Neuron (in vitro differentiated cells): ENCODE measurements around the gene SLC16A1.
"Not testable (repeated sequence)": the region's sequence is repeated elsewhere in the genome, so short reads cannot be mapped to it uniquely, and the experiment has no call there.

Source experiments
- H2AFZ ChIP-seq: one replicate; pipeline ENCODE4 v1.6.1; 2013; ENCODE audit warnings: low read depth, mild to moderate bottlenecking, inconsistent platforms, low read length, moderate library complexity
- H3K27me3 ChIP-seq: one replicate; pipeline ENCODE4 v1.6.1; 2013; ENCODE audit warnings: low read length; ENCODE audit not compliant: insufficient read depth
- H3K36me3 ChIP-seq: one replicate; pipeline ENCODE4 v1.6.1; 2013; ENCODE audit warnings: low read length; ENCODE audit not compliant: insufficient read depth
- H3K4me1 ChIP-seq: one replicate; pipeline ENCODE4 v1.6.1; 2013; ENCODE audit warnings: low read length; ENCODE audit not compliant: insufficient read depth
- H3K4me3 ChIP-seq: 2 replicates; pipeline ENCODE4 v1.5.1; 2013; ENCODE audit warnings: mild to moderate bottlenecking, low read length, moderate library complexity
- H3K9me3 ChIP-seq: one replicate; pipeline ENCODE4 v1.6.1; 2013; ENCODE audit warnings: low read length

Gene SLC16A1

DNA sequence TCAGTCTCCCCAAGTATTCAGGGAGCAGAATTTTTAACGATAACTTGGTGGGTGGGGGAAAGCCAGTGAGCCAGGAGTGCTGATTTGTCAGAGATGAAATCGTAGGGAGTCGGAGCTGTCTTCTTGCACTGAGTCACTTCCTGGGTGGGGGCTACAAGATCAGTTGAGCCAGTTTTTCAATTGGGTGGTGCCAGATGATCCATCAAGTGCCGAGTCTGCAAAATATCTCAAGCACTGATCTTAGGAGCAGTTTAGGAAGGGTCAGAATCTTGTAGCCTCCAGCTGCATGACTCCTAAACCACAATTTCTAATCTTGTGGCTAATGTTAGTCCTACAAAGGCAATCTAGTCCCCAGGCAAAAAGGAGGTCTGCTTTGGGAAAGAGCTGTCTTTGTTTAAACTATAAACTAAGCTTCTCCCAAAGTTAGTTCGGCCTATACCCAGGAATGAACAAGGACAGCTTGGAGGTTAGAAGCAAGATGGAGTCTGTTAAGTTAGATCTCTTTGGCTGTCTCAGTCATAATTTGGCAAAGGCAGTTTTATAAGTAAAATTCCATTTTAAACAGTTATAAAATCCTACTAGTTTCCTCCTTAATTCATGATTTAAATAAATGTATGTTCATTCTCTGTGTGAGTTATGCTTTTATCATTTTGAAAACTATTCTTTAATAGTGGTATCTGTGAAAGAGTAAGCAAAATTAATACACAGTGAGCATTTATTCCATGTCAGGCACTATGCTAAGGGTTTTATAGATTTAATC, 51.7 kb downstream of the SLC16A1 start:
- Histone ChIP-seq H3K9me3 (peaks cover 1% of the 10 kb centered on the region), H3K27me3 (no peaks in the 10 kb centered on the region)

DNA sequence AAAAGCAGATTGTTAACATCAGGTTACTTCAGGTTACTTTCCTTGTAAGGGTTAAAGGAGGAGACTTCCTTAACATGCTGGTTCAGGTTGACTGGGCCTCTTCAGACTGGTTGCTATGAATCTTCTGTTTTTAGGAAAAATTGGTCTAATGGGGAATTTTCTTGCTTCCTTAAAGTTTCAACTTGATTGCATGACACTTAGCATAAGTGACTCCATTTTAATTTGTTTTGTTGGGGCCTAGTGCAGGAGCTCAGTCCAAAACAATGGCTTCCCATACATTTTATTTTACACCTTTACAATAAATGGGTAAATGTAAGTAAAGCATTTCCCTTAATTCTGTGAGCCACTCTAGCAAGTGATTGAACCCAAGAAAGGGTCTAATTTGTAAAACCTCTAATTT, 53.8 kb downstream of the SLC16A1 start:
- no peaks in the 10 kb centered on the region for H3K27me3 ChIP-seq
- H3K9me3 ChIP-seq, result no peaks in the 10 kb centered on the region
- H3K4me1 ChIP-seq, result no peaks in the 10 kb centered on the region
- H3K4me3 ChIP-seq, result no peak overlapping the region
- H3K36me3 ChIP-seq, result no peaks in the 10 kb centered on the region
- H2AFZ ChIP-seq, result no peak overlapping the region

More for the DNA sequence above, 51.7 kb downstream of the SLC16A1 start:
- H3K36me3 ChIP-seq, result peaks cover 2% of the 10 kb centered on the region
- no peak overlapping the region for H3K4me3 ChIP-seq
- H3K4me1 ChIP-seq, result no peaks in the 10 kb centered on the region
- no peak overlapping the region for H2AFZ ChIP-seq

- H3K36me3 ChIP-seq, result no peaks in the 10 kb centered on the region
- no peaks in the 10 kb centered on the region for H3K4me1 ChIP-seq
- H3K27me3 ChIP-seq, result no peaks in the 10 kb centered on the region
- H2AFZ ChIP-seq, result no peak overlapping the region
- H3K9me3 ChIP-seq, result no peaks in the 10 kb centered on the region
- no peak overlapping the region for H3K4me3 ChIP-seq
Observed at GRCh38 chr1:112901387-112901786, 54.6 kb downstream of the SLC16A1 start.

DNA sequence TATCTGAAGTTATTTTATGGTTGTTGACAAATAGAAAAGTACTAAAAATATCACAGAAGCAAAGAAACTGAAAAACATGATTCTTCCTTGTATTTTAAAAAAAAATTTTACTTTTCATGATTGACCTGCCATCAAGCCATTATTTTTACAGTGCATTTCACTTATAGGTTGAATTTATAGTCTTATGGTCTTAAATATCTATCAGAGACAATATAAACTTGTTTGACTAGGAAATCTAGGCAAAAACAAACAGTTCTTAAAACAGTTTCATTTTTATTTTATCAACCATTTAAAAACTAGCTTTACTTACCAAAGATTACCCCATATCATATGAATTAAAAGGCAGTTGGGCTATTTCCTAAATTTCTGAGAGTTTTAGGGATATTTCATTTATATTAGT, 59.2 kb downstream of the SLC16A1 start:
- Histone ChIP-seq H3K27me3 (no peaks in the 10 kb centered on the region), H2AFZ (no peak overlapping the region), H3K4me3 (no peak overlapping the region), H3K9me3 (peaks cover 7% of the 10 kb centered on the region), H3K36me3 (no peaks in the 10 kb centered on the region), H3K4me1 (no peaks in the 10 kb centered on the region)

GRCh38 chr1:112894561-112895011, 61.4 kb downstream of the SLC16A1 start:
- peaks cover 7% of the 10 kb centered on the region for H3K9me3 ChIP-seq
- H3K4me3 ChIP-seq, result no peak overlapping the region
- no peak overlapping the region for H2AFZ ChIP-seq
- no peaks in the 10 kb centered on the region for H3K4me1 ChIP-seq
- H3K27me3 ChIP-seq, result no peaks in the 10 kb centered on the region
- H3K36me3 ChIP-seq, result no peaks in the 10 kb centered on the region

- Histone ChIP-seq H2AFZ (no peak overlapping the region), H3K27me3 (no peaks in the 10 kb centered on the region), H3K9me3 (peaks cover 7% of the 10 kb centered on the region), H3K4me3 (no peak overlapping the region), H3K4me1 (no peaks in the 10 kb centered on the region), H3K36me3 (no peaks in the 10 kb centered on the region)
Observed at GRCh38 chr1:112894010-112894292, 62.0 kb downstream of the SLC16A1 start.

- H3K9me3 ChIP-seq, result peaks cover 7% of the 10 kb centered on the region
- H3K36me3 ChIP-seq, result no peaks in the 10 kb centered on the region
- no peak overlapping the region for H3K4me3 ChIP-seq
- H2AFZ ChIP-seq, result no peak overlapping the region
- H3K27me3 ChIP-seq, result no peaks in the 10 kb centered on the region
- no peaks in the 10 kb centered on the region for H3K4me1 ChIP-seq
Observed at GRCh38 chr1:112893288-112894009, 62.5 kb downstream of the SLC16A1 start.

GRCh38 chr1:112889906-112890305, 66.1 kb downstream of the SLC16A1 start:
- not testable (repeated sequence) for H2AFZ ChIP-seq, H3K4me3 ChIP-seq, H3K9me3 ChIP-seq, H3K27me3 ChIP-seq, H3K4me1 ChIP-seq, H3K36me3 ChIP-seq

- Histone ChIP-seq H3K27me3 (no peaks in the 10 kb centered on the region), H2AFZ (no peak overlapping the region), H3K4me1 (no peaks in the 10 kb centered on the region), H3K9me3 (peaks cover 3% of the 10 kb centered on the region), H3K36me3 (no peaks in the 10 kb centered on the region), H3K4me3 (no peak overlapping the region)
Observed at GRCh38 chr1:112889052-112889768, 66.8 kb downstream of the SLC16A1 start.

DNA sequence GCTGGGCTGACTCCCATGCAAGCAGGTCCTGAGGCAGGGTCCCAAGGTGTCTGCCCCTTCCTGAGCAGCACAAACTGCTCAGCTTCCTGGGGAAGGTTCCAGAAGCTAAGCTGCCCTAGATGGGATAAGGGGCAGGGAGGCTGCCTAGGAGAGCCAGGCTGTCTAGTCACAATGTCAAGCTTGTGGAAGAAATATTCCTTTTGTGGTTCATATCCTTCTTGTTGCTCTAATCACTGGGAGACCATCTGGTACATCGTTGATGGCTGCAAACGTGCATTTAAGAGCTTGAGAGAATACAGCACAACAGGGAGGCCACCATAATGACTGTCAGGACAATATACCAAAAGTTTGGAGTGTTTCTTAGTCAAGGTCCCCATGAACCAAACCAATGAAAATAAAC, 67.4 kb downstream of the SLC16A1 start:
- H3K36me3 ChIP-seq, result no peaks in the 10 kb centered on the region
- no peaks in the 10 kb centered on the region for H3K4me1 ChIP-seq
- H3K27me3 ChIP-seq, result no peaks in the 10 kb centered on the region
- H3K9me3 ChIP-seq, result no peaks in the 10 kb centered on the region
- no peak overlapping the region for H3K4me3 ChIP-seq
- H2AFZ ChIP-seq, result no peak overlapping the region

- no peaks in the 10 kb centered on the region for H3K9me3 ChIP-seq
- H2AFZ ChIP-seq, result no peak overlapping the region
- H3K36me3 ChIP-seq, result no peaks in the 10 kb centered on the region
- H3K4me1 ChIP-seq, result no peaks in the 10 kb centered on the region
- no peak overlapping the region for H3K4me3 ChIP-seq
- H3K27me3 ChIP-seq, result no peaks in the 10 kb centered on the region
Observed at GRCh38 chr1:112887599-112888283, 68.3 kb downstream of the SLC16A1 start.

GRCh38 chr1:112884996-112885395, 71.0 kb downstream of the SLC16A1 start:
- H2AFZ ChIP-seq, H3K9me3 ChIP-seq, H3K4me1 ChIP-seq, H3K4me3 ChIP-seq, H3K27me3 ChIP-seq, H3K36me3 ChIP-seq: not testable (repeated sequence)

DNA sequence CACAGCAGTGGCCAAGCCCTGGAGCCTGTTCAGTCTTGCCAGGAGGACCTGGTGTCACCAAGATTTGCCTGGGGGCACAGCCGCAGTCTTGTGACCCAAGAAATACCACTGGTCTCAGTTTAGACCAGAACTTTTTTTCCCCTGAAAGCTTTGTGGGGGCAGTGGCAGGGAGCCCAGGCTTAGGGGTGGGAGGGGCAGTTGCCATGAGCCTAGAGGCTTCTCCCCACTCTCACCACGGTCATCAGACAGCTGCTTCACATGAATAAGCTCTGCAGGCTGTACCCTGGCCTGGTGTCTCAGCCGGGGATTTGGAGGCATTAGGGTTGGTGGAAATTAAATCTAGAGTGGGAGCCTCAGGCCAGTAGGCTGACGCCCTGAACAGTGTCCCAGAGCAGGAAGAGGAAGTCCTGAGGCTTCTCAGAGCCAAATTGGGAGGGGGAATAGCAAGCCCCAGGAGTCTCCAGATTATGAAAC, 73.7 kb downstream of the SLC16A1 start:
- H3K4me1 ChIP-seq, result peaks cover 6% of the 10 kb centered on the region
- no peaks in the 10 kb centered on the region for H3K27me3 ChIP-seq
- no peak overlapping the region for H2AFZ ChIP-seq
- no peaks in the 10 kb centered on the region for H3K36me3 ChIP-seq
- H3K9me3 ChIP-seq, result no peaks in the 10 kb centered on the region
- H3K4me3 ChIP-seq, result no peak overlapping the region
